GM12801 (cell line): ENCODE results near the gene BBS9.

Experiments used
- TF ChIP-seq, protein P1 (sequence below): IDR thresholded peaks from one replicate; pipeline ENCODE4 v1.5.1; 2011; ENCODE audit warnings: control low read depth; ENCODE audit not compliant: insufficient read length; ENCODE audit errors: extremely low read depth

The BBS9 gene

DNA sequence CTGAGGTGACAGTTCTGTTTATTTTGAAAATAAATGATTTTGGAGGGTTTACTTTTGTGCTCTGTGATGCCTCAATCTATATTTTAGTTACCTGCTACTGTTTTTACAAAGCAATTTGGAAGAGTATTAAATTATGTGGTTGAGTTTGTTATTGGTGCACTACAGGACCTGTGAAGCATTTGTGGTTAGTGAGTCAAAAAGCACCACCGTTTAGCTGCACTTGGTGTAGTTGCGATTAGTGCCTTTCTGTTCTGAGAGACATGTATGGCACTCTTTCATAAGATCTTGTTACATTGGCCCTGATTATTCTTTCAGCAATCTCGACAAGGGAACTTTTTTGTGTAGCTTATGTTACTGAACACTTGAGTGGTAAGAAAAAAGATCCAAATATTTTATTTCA lies 132.2 kb downstream of the BBS9 start:
- TF ChIP-seq, protein P1, sequence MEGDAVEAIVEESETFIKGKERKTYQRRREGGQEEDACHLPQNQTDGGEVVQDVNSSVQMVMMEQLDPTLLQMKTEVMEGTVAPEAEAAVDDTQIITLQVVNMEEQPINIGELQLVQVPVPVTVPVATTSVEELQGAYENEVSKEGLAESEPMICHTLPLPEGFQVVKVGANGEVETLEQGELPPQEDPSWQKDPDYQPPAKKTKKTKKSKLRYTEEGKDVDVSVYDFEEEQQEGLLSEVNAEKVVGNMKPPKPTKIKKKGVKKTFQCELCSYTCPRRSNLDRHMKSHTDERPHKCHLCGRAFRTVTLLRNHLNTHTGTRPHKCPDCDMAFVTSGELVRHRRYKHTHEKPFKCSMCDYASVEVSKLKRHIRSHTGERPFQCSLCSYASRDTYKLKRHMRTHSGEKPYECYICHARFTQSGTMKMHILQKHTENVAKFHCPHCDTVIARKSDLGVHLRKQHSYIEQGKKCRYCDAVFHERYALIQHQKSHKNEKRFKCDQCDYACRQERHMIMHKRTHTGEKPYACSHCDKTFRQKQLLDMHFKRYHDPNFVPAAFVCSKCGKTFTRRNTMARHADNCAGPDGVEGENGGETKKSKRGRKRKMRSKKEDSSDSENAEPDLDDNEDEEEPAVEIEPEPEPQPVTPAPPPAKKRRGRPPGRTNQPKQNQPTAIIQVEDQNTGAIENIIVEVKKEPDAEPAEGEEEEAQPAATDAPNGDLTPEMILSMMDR, result no peak

DNA sequence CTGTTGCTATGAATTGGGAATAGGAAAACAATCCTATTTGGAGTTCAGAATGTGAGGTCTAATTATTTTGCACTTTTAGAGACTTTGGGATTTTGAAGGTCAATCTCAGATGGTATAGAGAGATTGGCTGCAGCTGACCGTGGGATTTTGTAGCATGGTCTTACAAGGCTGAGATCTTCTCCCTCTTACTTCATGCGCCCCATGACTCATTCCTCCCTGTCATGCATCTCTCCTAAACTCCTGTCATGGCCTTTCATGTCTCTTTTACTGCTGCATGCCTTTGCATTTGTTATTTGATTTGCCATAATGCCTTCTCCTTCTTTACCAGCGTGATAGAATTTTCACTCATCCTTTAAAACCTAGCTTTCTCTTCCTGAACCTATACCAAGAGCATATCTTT lies 133.1 kb downstream of the BBS9 start:
- TF ChIP-seq, protein P1, result no peak

DNA sequence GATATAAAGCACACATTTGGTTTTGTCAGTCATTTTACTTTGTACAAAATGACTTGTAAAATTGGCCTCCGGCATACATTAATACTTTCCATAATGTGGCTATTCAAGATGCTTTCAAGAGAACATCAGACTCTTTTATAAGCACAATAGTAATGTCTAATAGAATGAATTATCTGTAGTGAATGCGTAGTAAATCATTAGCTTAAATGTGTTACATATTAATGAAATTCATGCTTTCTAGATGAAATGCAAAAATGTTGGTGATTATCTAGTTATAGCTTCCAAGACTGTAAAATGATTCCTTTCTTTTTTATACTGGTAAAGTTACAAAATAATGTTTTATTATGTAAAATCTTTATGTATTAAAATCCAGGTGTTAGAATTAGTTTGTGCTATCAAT lies 144.0 kb downstream of the BBS9 start:
- TF ChIP-seq, protein P1, result no peak

DNA sequence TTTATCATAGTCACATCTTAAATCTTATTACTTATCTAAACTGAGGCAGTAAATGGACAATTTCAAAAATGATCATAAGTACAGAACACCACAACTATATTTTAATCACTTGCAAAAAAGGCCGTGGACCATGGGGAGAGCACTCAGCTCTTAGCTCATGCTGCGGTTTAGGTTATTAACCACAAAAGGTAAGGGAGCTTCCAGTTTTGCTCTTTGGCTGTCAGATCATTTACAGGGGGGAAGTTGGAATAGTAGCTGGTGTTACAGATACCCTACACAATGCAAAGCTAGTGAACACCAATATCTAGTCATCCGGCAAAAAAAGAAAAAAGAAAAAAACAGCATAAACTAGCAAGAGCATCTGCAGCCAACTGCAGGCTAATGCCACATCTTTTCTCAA lies 147.0 kb downstream of the BBS9 start:
- TF ChIP-seq, protein P1, result no peak

DNA sequence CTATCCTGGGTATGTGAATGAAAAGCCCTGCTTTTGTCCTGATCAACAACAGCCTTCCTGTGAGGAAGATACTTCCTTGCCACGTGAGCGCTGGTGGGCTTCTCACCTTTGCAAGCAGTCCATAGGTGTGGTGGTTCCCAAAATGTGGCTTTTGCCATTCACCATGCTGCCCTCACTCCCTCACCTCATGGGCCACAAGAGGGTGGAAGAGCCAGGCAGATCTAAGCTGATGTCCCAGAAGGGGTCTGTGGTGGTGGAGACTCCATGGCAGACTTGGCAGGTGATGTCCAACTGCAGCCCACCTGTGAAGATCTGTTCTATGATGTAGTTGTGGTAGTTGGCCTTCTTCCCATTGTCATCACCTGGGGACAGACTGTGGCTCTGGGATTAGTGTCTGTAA lies 147.4 kb downstream of the BBS9 start:
- TF ChIP-seq, protein P1, result no peak

DNA sequence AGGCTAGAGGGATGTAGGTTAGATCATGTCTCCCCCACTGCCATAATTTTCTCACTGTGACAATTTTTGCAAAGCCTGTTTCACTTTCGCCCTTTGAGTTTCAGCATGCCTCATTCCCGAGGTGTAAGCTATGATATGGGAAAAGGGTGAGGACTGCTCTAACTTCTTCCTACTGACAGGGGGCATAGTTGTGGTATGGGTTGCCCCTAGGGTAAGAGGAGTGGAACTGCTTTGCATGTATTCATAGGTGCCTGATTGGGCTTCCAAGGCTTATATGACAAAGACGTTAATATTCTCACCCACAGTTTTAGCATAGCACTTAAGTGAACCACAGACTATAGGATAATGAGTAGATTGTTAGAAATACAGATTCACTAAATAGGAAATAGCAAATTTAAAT lies 148.7 kb downstream of the BBS9 start:
- TF ChIP-seq, protein P1, result no peak

DNA sequence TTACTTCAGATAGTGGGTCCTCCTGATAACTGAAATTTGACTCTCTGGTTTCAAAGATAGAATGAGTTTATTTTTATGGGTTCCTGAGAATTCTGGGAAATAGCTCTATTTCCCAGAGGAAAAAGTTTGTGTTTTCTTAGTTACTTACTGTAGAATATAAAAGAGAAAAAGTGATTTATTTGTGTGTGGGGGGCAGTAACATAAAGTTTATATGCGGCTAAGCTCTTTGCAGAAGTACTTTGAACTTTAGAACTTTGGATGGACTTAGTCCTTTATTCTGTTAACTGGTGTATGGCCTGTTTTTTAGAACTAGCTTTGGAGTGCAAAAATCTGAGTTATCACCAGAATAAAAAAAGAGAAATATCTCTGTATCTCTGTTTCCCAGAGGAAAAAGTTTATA lies 157.1 kb downstream of the BBS9 start:
- TF ChIP-seq, protein P1, result no peak

DNA sequence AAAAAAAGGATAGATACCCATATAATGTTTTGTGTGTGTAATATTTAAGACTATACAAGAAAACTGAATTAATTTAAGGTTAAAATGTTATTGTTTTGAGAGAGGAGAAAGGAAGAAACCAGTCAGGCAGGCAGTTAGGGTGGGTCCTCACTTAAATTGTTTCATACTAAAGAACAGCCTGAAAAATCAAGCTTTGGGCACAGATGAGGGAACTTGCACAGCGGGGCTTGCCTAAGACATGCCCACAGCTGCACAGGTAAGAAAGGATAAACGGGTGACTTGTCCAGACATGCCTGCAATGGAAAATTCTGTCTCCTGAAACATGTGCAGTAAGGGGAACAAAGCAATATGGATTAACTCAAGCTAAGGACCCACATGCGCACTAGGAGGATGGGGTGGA lies 158.4 kb downstream of the BBS9 start:
- TF ChIP-seq, protein P1, result no peak
